Bronchial epithelial cell (primary cell): ENCODE results near the gene TMEM178B. TPM values are rescaled to one million over a fixed set of nuclear protein-coding genes. Genes with fewer than 3 reads are reported as not detected.
"Not testable (repeated sequence)": the region's sequence is repeated elsewhere in the genome, so short reads cannot be mapped to it uniquely, and the experiment has no call there.

Experiments used
- DNase-seq: peaks from one replicate; pipeline ENCODE4 v3.0.0-alpha.2; 2010; ENCODE audit warnings: low read depth
- FAIRE-seq: peaks from 2 replicates; lab custom pipeline; 2011; peaks lifted over from hg19 to GRCh38; lab: Jason Lieb, UNC
- H3K27me3 ChIP-seq: 2 replicates; pipeline ENCODE4 v1.5.1; 2011; ENCODE audit warnings: low read length; ENCODE audit not compliant: control insufficient read depth, insufficient read depth
- H3K36me3 ChIP-seq: 2 replicates; pipeline ENCODE4 v1.5.1; 2011; ENCODE audit warnings: low read length; ENCODE audit not compliant: control insufficient read depth, insufficient read depth
- H3K4me3 ChIP-seq: 2 replicates; pipeline ENCODE4 v1.5.1; 2011; ENCODE audit warnings: mild to moderate bottlenecking, low read depth, low read length, control low read depth
- total RNA-seq: library from RNA; depleted of rRNA; stranded (reverse); fragments of >200 nt; gene quantifications from 2 replicates; pipeline ENCODE4 v1.2.1, GENCODE V29; 2014
- TF ChIP-seq, protein P1 (sequence below): IDR thresholded peaks from 2 replicates; pipeline ENCODE4 v1.5.1; 2011; ENCODE audit warnings: mild to moderate bottlenecking, moderate library complexity, low read length, control low read depth, inconsistent platforms; ENCODE audit not compliant: insufficient read depth, severe bottlenecking

The TMEM178B gene
- total RNA-seq, 1 donor from 2014 or later, result under 0.01 TPM

- TF ChIP-seq, protein P1, sequence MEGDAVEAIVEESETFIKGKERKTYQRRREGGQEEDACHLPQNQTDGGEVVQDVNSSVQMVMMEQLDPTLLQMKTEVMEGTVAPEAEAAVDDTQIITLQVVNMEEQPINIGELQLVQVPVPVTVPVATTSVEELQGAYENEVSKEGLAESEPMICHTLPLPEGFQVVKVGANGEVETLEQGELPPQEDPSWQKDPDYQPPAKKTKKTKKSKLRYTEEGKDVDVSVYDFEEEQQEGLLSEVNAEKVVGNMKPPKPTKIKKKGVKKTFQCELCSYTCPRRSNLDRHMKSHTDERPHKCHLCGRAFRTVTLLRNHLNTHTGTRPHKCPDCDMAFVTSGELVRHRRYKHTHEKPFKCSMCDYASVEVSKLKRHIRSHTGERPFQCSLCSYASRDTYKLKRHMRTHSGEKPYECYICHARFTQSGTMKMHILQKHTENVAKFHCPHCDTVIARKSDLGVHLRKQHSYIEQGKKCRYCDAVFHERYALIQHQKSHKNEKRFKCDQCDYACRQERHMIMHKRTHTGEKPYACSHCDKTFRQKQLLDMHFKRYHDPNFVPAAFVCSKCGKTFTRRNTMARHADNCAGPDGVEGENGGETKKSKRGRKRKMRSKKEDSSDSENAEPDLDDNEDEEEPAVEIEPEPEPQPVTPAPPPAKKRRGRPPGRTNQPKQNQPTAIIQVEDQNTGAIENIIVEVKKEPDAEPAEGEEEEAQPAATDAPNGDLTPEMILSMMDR, result no peak
- no peak overlapping the region for H3K4me3 ChIP-seq
- no peak for DNase-seq
- no peaks in the 10 kb centered on the region for H3K36me3 ChIP-seq
- FAIRE-seq, result no peak
- H3K27me3 ChIP-seq, result no peaks in the 10 kb centered on the region
Measured at GRCh38 chr7:141328290-141328689, 254.4 kb downstream of the TMEM178B start.

DNA sequence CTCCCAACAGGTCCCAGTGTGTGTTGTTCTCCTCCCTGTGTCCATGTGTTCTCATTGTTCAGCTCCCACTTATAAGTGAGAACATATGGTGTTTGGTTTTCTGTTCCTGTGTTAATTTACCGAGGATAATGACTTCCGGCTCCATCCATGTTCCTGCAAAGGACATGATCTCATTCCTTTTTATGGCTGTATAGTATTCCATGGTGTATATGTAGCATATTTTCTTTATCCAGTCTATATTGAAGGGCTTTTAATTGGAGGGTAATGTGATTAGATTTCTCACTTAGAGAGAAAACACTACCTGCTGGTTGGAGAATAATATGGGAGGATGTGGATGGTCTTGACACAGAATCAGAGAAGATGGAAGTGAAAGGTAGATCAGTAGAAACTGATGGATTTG lies 256.4 kb downstream of the TMEM178B start:
- not testable (repeated sequence) for H3K4me3 ChIP-seq

GRCh38 chr7:141333459-141333858 lies 259.6 kb downstream of the TMEM178B start:
- TF ChIP-seq, protein P1, result no peak
- no peak overlapping the region for H3K4me3 ChIP-seq
- no peak for FAIRE-seq
- H3K36me3 ChIP-seq, result no peaks in the 10 kb centered on the region
- no peaks in the 10 kb centered on the region for H3K27me3 ChIP-seq
- DNase-seq, result no peak

More for the DNA sequence above, 256.4 kb downstream of the TMEM178B start:
- H3K27me3 ChIP-seq, H3K36me3 ChIP-seq, FAIRE-seq, DNase-seq: not testable (repeated sequence)

- Histone ChIP-seq H3K4me3 (no peak overlapping the region), H3K27me3 (no peaks in the 10 kb centered on the region), H3K36me3 (no peaks in the 10 kb centered on the region)
- no peak for DNase-seq
- TF ChIP-seq, protein P1, result no peak
- FAIRE-seq, result no peak
Measured at GRCh38 chr7:141335164-141335563, 261.3 kb downstream of the TMEM178B start.

- DNase-seq, result no peak
- TF ChIP-seq, protein P1, result no peak
- Histone ChIP-seq H3K36me3 (no peaks in the 10 kb centered on the region), H3K4me3 (no peak overlapping the region), H3K27me3 (no peaks in the 10 kb centered on the region)
- no peak for FAIRE-seq
Measured at GRCh38 chr7:141339603-141340002, 265.7 kb downstream of the TMEM178B start.

DNA sequence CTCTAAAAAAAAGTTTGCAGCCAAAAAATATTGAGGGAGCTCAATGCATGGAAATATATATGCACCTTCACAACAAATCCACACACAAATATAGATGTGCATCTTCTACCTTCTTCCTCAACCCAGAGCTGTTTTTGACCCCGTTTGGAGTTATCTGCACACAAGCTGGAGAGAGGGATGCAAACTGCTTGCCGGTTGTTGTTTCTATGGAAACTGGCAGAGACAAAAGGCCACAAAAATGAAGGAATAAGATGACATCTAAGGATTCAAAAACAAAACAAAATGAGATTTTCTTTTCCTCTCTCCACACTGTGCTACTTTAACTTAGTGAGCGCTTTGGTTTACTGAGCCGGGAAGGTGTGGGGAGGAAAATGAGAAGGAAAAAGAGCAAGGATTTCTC lies 267.1 kb downstream of the TMEM178B start:
- FAIRE-seq (no peak), DNase-seq (no peak)
- H3K27me3 ChIP-seq, result no peaks in the 10 kb centered on the region
- no peak overlapping the region for H3K4me3 ChIP-seq
- TF ChIP-seq, protein P1, result no peak
- no peaks in the 10 kb centered on the region for H3K36me3 ChIP-seq
